ENCODE data around the gene DNAH3. TPM values are rescaled to one million over a fixed set of nuclear protein-coding genes. Genes with fewer than 3 reads are reported as not detected.

The DNAH3 gene
- total and polyA plus RNA-seq, 2 of the 13 experiments (the other 11 are each of a cell fraction or from before 2014, with no cell fraction given): 0.07 to 0.08 TPM

DNA sequence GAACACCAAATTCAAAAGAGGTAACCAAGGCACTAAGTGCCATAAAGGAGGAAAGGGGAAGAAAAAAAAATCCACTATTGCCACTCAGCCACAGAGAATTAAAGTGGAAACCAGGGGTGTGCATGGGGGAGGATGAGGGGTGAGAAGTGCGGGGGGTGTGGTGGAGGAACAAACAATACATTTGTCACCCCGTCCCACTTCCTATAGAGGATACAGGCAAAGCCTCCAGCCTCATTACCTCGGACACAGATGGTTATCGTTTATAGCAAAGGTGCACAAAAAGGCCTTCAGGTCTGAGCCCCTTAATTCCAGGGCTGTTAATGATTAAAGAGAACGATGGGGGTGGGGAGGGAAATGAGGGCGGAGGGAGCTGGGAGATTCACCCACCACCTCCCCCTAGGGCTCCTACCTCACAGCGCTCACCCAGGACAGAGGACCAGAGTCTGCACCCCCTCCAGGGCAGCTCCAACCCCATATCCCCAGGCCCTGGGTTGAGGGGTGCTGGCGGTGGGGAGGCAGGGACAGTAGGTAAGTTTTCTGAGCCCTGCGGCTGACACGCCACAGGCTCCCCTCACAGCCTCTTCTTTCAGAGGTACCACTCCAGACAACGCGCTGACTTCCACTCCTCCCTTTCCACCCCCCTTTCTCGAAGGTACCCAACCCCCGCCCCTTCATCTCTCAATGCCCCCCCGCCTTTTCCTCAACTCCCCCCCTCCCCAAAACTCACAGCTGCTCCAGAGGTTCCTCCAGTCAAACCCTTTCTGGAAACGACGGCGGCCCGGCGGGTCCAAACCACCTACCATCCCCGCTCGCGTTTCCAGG lies 251.0 kb downstream of the DNAH3 start (continued):
- TF ChIP-seq THAP11 (CRISPR knock-in tag; IDR thresholded peaks at IDR 0.05) (peak; percentile 68), ZFP36L1 (CRISPR knock-in tag; IDR thresholded peaks at IDR 0.05) (0 out of 2 replicates have a peak, but pooled peaks have one; percentile 57), RXRA (CRISPR knock-in tag; IDR thresholded peaks at IDR 0.05) (peak; percentile 68; the same call in 1 of the 2 replicates), SIX1 (CRISPR knock-in tag; IDR thresholded peaks at IDR 0.05; ENCODE audit: borderline replicate concordance) (peak; percentile 51; the same call in 1 of the 2 replicates), HOMEZ (CRISPR knock-in tag; IDR thresholded peaks at IDR 0.05; ENCODE audit: low read depth) (peak; percentile 74), ZMYM4 (CRISPR knock-in tag; IDR thresholded peaks at IDR 0.05) (peak; percentile 27; the same call in 1 of the 2 replicates), DMAP1 (CRISPR knock-in tag; IDR thresholded peaks at IDR 0.05) (peak; percentile 60; the same call in 1 of the 2 replicates), ZKSCAN8 (CRISPR knock-in tag; IDR thresholded peaks at IDR 0.05; ENCODE audit: borderline replicate concordance) (0 out of 2 replicates have a peak, but pooled peaks have one; percentile 53), HMG20A (CRISPR knock-in tag; IDR thresholded peaks at IDR 0.05; ENCODE audit: borderline replicate concordance) (peak; percentile 38; the same call in 1 of the 2 replicates), POLR2A (IDR thresholded peaks at IDR 0.05; ENCODE audit: insufficient read depth in 1 of 2, low read depth in 2 of 2, low read length in 2 of 2) (peak; percentile 76; a peak in 3 of 4 replicates), FOXM1 (CRISPR knock-in tag; IDR thresholded peaks at IDR 0.05) (peak; percentile 36; the same call in 1 of the 2 replicates), ARHGAP35 (CRISPR knock-in tag; IDR thresholded peaks at IDR 0.05; ENCODE audit: borderline replicate concordance) (0 out of 2 replicates have a peak, but pooled peaks have one; percentile 76), KDM4B (CRISPR knock-in tag; IDR thresholded peaks at IDR 0.05) (peak; percentile 92), POLR2AphosphoS5 (IDR thresholded peaks at IDR 0.05; ENCODE audit: low read depth, low read length) (peak; percentile 60; the same call in 1 of the 2 replicates), ZFP36L2 (CRISPR knock-in tag; IDR thresholded peaks at IDR 0.05) (no peak), GLI4 (CRISPR knock-in tag; IDR thresholded peaks at IDR 0.05; ENCODE audit: borderline replicate concordance) (0 out of 2 replicates have a peak, but pooled peaks have one; percentile 10), PPARG (CRISPR knock-in tag; conservative IDR thresholded peaks at IDR 0.05) (peak; percentile 59; the same call in 1 of the 2 replicates), PATZ1 (CRISPR knock-in tag; IDR thresholded peaks at IDR 0.05) (peak; percentile 95)
- TF ChIP-seq, protein P1, sequence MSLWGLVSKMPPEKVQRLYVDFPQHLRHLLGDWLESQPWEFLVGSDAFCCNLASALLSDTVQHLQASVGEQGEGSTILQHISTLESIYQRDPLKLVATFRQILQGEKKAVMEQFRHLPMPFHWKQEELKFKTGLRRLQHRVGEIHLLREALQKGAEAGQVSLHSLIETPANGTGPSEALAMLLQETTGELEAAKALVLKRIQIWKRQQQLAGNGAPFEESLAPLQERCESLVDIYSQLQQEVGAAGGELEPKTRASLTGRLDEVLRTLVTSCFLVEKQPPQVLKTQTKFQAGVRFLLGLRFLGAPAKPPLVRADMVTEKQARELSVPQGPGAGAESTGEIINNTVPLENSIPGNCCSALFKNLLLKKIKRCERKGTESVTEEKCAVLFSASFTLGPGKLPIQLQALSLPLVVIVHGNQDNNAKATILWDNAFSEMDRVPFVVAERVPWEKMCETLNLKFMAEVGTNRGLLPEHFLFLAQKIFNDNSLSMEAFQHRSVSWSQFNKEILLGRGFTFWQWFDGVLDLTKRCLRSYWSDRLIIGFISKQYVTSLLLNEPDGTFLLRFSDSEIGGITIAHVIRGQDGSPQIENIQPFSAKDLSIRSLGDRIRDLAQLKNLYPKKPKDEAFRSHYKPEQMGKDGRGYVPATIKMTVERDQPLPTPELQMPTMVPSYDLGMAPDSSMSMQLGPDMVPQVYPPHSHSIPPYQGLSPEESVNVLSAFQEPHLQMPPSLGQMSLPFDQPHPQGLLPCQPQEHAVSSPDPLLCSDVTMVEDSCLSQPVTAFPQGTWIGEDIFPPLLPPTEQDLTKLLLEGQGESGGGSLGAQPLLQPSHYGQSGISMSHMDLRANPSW (CRISPR knock-in tag; IDR thresholded peaks at IDR 0.05; ENCODE audit: borderline replicate concordance): no peak
- TF ChIP-seq, protein P2, sequence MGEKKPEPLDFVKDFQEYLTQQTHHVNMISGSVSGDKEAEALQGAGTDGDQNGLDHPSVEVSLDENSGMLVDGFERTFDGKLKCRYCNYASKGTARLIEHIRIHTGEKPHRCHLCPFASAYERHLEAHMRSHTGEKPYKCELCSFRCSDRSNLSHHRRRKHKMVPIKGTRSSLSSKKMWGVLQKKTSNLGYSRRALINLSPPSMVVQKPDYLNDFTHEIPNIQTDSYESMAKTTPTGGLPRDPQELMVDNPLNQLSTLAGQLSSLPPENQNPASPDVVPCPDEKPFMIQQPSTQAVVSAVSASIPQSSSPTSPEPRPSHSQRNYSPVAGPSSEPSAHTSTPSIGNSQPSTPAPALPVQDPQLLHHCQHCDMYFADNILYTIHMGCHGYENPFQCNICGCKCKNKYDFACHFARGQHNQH (CRISPR knock-in tag; IDR thresholded peaks at IDR 0.05): peak; percentile 11; the same call in 1 of the 2 replicates

Data from HepG2 (cell line).